Measurements from ENCODE around the gene GPER1.
"Not testable (repeated sequence)": the region's sequence is repeated elsewhere in the genome, so short reads cannot be mapped to it uniquely, and the experiment has no call there.

GPER1 gene

GRCh38 chr7:1087952-1088920, at the start of gene GPER1:
GPER1 (plus strand) TSS chr7:1088113; CDS start chr7:1091729, 3,616 bp downstream.
- DNase-seq (ENCODE audit: low read depth) = no peak

DNA sequence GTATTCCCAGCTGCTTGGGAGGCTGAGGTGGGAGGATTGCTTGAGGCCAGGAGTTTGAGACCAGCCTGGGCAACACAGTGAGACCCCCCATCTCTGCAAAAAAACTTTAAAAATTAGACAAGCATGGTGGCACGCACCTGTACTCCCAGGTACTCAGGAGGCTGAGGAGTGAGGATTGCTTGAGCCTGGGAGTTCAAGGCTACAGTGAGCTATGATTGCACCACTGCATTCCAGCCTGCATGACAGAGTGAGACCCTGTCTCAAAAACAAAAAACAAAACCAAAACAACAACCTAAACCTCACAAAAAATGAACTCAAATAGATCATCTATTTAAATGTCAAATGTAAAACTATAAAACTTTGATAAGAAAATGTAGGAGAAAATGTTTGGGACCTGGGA, 47.7 kb upstream of the GPER1 start:
- DNase-seq (ENCODE audit: low read depth) = not testable (repeated sequence)

- DNase-seq (ENCODE audit: low read depth) = no peak
These were observed 47.1 kb upstream of the GPER1 start for GRCh38 chr7:1040790-1041189.

DNA sequence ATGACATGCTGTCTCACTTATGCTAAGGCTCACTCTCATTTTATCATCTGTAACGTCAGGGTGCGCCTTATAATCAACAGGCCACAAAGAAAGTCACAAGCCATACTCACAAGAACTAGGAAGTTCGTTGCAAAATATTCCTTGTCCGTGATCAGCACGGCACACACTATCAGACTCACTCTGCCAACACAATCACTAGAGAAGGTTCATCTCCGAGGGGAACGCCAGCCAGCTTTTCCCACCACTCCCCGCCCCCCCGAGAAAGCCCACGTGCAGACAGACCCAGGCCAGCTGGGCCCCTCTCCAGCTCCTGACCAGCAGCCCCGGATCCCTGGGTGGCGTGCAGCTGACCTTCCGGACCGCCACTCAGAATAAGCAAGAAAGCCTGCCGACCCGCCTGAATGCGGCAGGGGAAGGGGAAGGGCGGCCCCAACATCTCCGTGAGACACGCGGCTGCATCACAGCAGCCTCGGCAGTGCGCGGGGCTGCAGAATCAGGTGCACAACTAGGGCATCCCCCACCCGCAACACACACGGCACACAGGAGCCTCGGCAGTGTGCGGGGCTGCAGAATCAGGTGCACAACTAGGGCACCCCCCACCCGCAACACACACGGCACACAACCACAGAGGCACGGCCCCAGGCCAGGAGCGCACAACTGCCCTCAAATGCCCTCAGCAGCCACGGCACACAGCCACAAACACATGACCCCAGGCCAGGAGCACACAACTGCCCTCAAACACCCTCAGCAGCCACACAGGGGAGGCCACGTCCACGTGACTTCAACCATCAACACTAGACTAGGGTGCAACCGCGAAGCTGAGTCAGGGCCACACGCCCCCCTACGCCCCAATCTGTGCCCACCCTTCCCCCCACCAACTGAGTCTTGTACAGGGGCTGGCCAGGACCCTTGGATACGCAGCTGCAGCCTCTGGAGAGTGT, 46.1 kb upstream of the GPER1 start:
- DNase-seq (ENCODE audit: low read depth) = no peak

- DNase-seq (ENCODE audit: low read depth) = no peak
These were observed 45.5 kb upstream of the GPER1 start for GRCh38 chr7:1042492-1042833.

- DNase-seq (ENCODE audit: low read depth) = no peak
These were observed 44.2 kb upstream of the GPER1 start for GRCh38 chr7:1043552-1044188.

DNA sequence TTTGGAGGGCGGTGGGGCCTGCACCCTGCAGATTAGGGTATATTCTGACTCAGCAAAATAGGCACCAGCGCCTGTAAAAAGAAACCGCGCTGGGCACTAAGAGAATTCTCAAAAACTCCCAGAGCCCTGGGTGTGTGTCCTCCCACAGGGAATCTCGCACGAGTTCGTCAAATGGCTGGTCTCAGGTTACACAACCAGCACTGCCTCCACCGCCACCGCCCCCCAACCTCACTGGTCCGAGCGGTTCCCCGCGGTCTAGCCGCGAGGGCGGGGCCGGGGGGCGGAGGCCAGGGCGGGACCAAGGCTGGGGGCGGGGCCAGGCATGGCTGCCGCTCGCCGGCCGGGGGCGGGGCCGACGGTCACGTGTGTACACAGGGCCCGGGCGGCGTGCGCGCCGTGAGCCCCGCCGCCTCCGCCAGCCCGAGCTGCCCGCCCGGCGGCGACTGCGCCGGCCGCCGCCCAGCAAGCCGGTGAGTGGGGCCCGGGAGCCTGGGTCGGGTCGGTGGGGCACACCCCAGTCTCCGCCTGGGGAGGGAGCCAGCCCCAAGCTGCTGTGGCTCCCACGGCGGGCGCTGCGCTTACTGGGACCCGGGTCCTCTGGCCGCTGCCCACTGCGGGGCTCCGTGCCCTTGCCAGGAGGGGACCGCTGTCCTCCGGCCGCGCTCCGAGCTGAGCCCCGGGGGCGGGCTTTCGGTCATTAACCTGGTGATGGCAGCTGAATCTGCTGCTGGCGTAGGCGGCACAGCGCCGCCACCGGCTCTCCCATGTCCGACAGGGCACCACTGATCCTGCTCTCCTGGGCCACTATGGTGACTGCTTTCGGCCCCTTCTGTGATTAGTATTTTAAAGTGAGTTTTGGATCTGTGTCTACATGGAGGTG, 43.5 kb upstream of the GPER1 start, which contains the start of gene GPR146:
Gene GPR146, plus strand, starts transcription at position 358 of the 880 bp plus-strand sequence. CDS start 12,970 bp downstream, outside the sequence.
- peak; percentile 93 for DNase-seq (ENCODE audit: low read depth)

DNA sequence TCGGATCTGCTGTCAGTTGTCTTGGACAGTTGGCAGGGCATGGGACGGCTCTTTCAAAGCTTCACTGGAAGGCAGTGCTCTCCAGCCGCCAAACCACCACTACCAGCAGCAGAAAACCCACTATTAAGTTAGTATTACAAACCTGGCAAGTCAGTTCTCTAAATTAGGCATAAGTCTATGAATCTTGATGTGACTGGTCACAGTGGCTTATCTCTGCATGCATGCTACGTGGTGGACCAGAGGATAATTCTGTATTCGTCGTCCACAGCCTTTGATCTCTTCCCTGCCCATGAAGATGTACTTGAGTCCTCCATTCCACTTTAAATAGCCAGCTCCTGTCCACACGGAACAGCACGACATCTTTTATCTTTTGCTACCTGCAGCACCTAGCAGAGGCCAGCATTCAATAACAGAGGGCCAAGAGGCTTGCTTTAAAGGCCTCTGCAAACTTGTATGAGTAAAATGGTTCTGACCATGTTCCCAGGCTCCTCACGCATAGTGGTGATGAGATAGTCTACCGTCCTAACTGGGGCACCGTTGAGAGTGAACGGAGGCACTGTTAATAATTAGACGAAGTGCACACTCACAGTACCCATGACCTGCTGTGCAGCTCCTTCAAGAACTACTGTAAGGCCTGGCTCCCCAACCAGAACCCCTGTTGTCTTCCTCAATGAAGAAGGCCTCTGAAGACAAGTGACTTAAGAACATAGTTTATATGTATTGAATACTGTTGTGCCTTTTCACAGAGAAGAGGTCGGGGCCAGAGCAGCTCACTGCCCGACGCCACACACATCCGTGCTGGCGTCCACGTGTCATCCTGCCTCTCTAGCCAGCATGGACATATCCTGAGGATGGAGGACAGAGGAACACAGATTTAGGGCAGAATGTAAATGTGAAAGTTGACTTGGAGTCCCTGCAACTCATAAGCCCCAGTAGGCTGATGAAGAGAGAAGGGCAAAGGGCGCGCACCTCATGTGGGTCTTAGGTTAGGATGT, 42.5 kb upstream of the GPER1 start:
- DNase-seq (ENCODE audit: low read depth) = no peak

- DNase-seq (ENCODE audit: low read depth) = no peak
These were observed 40.9 kb upstream of the GPER1 start for GRCh38 chr7:1046722-1047679.

DNA sequence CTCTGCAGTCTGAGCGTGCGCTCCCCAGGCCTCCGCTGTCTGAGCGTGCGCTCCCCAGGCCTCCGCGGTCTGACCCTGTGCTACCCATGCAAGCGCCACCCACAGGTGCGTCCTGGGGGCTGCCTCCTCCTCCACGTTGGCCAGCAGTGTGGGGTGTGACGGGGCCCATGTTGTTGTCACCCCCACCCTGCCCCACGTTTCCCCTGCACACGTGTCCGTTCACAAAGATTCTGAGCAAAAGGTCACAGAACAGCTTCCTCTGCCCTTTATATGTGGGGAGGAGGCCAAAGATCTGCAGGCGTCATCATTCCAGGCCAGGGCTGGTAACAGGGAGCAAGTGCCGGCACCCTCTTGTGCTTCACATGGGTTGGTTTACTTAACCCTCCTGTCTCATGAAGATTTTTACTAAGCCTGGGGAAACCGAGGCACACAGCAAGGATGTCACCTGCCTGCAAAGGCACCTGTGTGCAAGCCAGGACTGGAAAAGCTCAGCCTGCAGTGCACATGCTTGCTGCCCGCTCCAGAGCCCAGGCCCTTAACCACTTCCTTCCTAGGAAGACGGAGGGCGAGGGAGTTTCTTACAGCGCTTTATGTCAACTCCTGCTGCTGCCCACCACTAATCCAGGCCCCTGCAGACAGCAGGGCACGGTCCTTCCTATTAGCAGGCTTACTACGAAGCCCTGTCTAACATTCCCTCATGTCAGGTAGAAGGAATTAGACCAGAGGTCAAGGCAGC, 38.7 kb upstream of the GPER1 start:
- DNase-seq (ENCODE audit: low read depth) = no peak

DNA sequence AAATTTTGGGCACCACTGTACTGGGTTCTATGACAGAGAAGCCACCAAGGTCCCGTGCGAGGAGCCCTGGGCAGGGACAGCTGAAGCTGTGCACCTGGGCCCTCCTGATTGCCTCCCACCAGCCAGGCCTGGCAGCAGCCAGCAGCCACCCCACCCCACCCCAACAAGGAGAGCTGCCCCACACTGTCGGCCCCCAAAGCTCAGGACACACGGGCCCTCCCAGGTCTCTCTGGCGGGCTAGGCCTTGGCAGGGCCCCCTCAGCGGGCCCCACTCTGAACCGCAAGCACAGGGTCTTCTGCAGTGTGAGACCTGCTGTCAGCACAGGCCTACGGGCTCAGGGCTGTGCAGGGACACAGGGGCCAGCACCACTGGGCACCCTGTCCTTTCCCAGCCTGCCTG, 38.1 kb upstream of the GPER1 start:
- DNase-seq (ENCODE audit: low read depth) = no peak

- no peak for DNase-seq (ENCODE audit: low read depth)
These were observed 37.5 kb upstream of the GPER1 start for GRCh38 chr7:1050254-1050906.

- DNase-seq (ENCODE audit: low read depth) = no peak
These were observed 36.8 kb upstream of the GPER1 start for GRCh38 chr7:1050956-1051690.

DNA sequence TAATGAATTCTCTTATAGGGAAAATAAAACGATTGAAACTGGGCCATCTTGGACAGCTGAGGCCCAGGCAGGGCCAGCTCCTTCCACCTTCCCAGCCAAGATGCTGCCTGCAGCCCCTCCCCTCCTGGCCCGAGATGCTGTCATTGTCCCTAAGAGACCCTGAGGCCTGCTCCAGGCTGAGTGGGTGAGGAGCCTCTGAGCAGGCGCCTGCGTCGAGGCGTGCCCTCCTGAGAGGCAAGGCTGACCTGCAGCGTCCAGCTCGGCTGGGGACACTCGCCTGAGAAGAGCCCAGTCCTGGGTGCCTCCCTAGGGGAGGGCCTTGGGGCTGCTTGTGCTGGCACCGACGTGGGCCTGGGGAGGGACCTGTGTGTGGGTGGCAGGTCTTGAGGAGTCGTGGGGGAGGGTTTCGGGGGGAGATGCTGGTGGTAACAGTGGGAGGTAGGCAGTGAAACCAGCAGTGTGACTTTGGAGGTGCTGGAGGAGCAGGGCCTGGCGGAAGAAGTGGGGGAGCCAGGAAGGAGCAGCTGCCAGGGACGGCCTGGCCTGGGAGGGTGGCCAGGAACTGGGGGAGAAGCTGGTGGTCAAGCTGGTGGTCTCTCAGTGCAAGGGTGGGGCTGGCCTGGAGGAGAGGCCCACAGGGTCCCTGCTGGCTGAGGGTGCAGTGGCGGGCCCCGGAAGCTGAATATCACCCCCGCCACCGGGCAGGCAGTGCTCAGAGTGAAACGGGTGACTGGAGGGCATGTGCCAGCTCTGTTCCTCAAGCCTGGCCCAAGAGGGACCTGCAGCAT, 35.7 kb upstream of the GPER1 start:
- no peak for DNase-seq (ENCODE audit: low read depth)

DNA sequence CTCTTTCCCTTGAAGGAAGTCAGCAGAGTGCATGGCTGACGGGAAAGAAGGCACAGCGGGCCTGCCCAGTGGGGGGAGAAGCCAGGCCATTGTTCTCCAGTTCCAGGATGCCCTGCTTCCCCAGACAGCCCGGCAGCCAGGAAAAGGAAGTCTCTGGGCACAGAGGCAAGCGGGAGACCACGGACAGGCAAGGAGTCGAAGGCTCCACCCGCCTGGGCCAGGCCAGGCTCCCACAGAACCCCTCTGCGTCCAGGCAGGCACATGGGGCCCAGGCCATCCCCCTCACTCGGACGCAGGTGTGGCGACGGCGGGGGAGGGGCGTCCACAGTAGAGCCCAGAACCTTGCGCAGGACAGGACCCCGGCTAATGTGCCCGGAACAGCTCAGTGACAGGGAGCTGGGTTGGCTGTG, 34.9 kb upstream of the GPER1 start:
- DNase-seq (ENCODE audit: low read depth) = no peak

DNA sequence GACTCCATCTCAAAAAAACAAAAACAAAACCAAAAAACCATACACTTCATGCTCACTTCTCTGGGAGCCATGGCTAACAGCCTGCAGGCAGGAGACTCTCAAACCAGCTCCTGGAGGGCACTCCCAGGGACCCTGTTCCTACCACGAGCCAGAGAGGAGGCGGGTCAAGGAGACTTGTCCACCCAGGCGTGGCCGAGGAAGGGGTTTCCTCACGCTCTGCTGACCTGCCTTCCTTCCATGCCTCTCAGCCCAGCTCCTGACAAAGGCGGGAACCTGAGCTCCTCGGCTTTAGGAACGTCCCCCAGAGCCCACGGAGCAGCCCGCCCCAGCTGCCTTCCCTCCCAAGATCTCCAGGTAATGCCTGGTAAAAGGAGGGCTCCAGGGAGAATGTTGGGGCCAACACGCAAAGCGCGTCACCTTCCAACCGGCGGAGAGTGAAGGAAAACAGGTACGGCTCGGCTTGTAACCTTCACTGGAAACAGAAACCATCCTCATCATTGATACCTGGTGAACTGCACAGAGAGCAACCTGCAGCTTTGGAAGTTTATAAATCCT, 34.0 kb upstream of the GPER1 start:
- no peak for DNase-seq (ENCODE audit: low read depth)

Measured in stimulated activated CD8-positive, alpha-beta memory T cell treated with anti-CD3 and anti-CD28 coated beads, Interleukin-15, amount 100 ng/mL, for 24 hours (primary cell).